ENCODE data around the gene CLHC1.
"Not testable (repeated sequence)": the region's sequence is repeated elsewhere in the genome, so short reads cannot be mapped to it uniquely, and the experiment has no call there.

GRCh38 chr2:55227437-55228225 lies 4.5 kb downstream of the CLHC1 start:
- TF ChIP-seq, protein P1, sequence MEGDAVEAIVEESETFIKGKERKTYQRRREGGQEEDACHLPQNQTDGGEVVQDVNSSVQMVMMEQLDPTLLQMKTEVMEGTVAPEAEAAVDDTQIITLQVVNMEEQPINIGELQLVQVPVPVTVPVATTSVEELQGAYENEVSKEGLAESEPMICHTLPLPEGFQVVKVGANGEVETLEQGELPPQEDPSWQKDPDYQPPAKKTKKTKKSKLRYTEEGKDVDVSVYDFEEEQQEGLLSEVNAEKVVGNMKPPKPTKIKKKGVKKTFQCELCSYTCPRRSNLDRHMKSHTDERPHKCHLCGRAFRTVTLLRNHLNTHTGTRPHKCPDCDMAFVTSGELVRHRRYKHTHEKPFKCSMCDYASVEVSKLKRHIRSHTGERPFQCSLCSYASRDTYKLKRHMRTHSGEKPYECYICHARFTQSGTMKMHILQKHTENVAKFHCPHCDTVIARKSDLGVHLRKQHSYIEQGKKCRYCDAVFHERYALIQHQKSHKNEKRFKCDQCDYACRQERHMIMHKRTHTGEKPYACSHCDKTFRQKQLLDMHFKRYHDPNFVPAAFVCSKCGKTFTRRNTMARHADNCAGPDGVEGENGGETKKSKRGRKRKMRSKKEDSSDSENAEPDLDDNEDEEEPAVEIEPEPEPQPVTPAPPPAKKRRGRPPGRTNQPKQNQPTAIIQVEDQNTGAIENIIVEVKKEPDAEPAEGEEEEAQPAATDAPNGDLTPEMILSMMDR (IDR thresholded peaks at IDR 0.05): not testable (repeated sequence)
- not testable (repeated sequence) for TF ChIP-seq POLR2A, POLR2AphosphoS5 (IDR thresholded peaks at IDR 0.05)

All from suprapubic skin (tissue), 4 donors.